SU-DHL-6 (cell line): ENCODE data around the gene PSMA8.

ENCODE experiments used
- EZH2phosphoT487 ChIP-seq: fragments of 200-600 bp; sonication (generic), shearing (Covaris generic); conservative IDR thresholded peaks from 2 replicates; pipeline ENCODE4 v1.6.1; 2018; ENCODE audit warnings: mild to moderate bottlenecking, antibody characterized with exemption, low read length, moderate library complexity, mixed read lengths
- TF ChIP-seq, protein P1 (sequence below): fragments of 200-600 bp; sonication (generic); IDR thresholded peaks from one replicate; pipeline ENCODE4 v1.5.1; 2017; ENCODE audit warnings: antibody characterized with exemption, mild to moderate bottlenecking, low read length, moderate library complexity; ENCODE audit not compliant: insufficient read depth, poor library complexity, severe bottlenecking

DNA sequence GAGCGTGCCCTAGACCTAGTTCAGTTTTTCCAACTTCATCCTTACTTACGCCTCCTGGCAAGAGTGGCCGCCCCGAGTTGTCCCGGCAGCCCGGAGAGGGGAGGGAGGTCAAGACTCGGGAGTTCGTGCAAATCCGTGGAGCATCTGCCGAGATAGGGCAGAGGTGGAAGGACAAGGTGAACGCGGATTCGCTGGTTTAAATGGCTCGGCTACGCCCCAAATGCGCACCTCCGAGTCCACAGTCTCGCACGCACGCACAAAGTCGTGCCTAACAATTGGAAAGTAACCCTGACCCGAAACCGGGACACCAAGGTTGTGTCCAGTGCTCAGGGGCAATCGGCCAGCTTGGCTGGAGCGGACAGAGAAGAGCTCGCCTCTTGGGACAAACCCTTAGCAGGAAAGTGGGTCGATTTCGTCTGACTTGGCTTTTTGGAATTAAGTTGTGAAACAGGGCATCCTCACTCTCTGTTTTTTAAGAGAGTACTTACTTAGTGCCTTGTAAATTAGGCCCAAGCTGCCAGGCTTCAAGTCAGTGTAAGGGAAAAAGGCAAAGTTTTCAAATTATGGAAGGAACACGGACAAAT is 42.5 kb upstream of the PSMA8 start:
- TF ChIP-seq, protein P1, sequence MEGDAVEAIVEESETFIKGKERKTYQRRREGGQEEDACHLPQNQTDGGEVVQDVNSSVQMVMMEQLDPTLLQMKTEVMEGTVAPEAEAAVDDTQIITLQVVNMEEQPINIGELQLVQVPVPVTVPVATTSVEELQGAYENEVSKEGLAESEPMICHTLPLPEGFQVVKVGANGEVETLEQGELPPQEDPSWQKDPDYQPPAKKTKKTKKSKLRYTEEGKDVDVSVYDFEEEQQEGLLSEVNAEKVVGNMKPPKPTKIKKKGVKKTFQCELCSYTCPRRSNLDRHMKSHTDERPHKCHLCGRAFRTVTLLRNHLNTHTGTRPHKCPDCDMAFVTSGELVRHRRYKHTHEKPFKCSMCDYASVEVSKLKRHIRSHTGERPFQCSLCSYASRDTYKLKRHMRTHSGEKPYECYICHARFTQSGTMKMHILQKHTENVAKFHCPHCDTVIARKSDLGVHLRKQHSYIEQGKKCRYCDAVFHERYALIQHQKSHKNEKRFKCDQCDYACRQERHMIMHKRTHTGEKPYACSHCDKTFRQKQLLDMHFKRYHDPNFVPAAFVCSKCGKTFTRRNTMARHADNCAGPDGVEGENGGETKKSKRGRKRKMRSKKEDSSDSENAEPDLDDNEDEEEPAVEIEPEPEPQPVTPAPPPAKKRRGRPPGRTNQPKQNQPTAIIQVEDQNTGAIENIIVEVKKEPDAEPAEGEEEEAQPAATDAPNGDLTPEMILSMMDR, result no peak
- no peak for TF ChIP-seq EZH2phosphoT487
